ENCODE results near the gene GBP5. TPM values are rescaled to one million over a fixed set of nuclear protein-coding genes. Genes with fewer than 3 reads are reported as not detected.
"Not testable (repeated sequence)": the region's sequence is repeated elsewhere in the genome, so short reads cannot be mapped to it uniquely, and the experiment has no call there.

The GBP5 gene
- total and polyA plus RNA-seq, 4 donors: 0.78 to 3.8 (median 1.7) TPM

GRCh38 chr1:89305493-89305892 is 32.8 kb upstream of the GBP5 start:
- TF ChIP-seq HNF4G (IDR thresholded peaks at IDR 0.05) (no peak), SP1 (IDR thresholded peaks at IDR 0.05) (no peak), TAF1 (conservative IDR thresholded peaks at IDR 0.05) (no peak), ATF3 (IDR thresholded peaks at IDR 0.05) (no peak), YY1 (IDR thresholded peaks at IDR 0.05) (no peak)
- peaks cover 0 to 5% (median 2%) of the 10 kb centered on the region in 4 donors for H3K4me1 ChIP-seq (ENCODE audit: control insufficient read depth in 4 of 4, insufficient read depth in 4 of 4, low read length in 3 of 4)

GRCh38 chr1:89304572-89305230 is 32.0 kb upstream of the GBP5 start:
- no peak overlapping the region for H3K4me3 ChIP-seq (ENCODE audit: low read depth in 1 of 3, low read length in 3 of 3)
- DNase-seq (ENCODE audit: low spot score): no peak
- H3K4me1 ChIP-seq (ENCODE audit: control insufficient read depth in 4 of 4, insufficient read depth in 4 of 4, low read length in 3 of 4): peaks cover 0 to under 1% (median 0%) of the 10 kb centered on the region in 4 donors
- no peaks in the 10 kb centered on the region for H3K36me3 ChIP-seq (ENCODE audit: control insufficient read depth in 4 of 4, insufficient read depth in 3 of 4, low read depth in 1 of 4, low read length in 3 of 4)
- TF ChIP-seq JUND (IDR thresholded peaks at IDR 0.05): no peak
- no peak overlapping the region for H3K9ac ChIP-seq (ENCODE audit: low read depth in 1 of 2, low read length in 2 of 2)
- no peak overlapping the region for H3K27ac ChIP-seq (ENCODE audit: low read depth in 1 of 2, low read length in 2 of 2)
- H3K9me3 ChIP-seq (ENCODE audit: control insufficient read depth in 4 of 4, low read length in 3 of 4): no peaks in the 10 kb centered on the region
- H3K27me3 ChIP-seq (ENCODE audit: control insufficient read depth in 4 of 4, insufficient read depth in 4 of 4, low read length in 3 of 4): no peaks in the 10 kb centered on the region
- 94% methylated on average over 2 of the region's 2 CpGs for WGBS

More at GRCh38 chr1:89305493-89305892, 32.8 kb upstream of the GBP5 start:
- no peaks in the 10 kb centered on the region for H3K9me3 ChIP-seq (ENCODE audit: control insufficient read depth in 4 of 4, low read length in 3 of 4)
- DNase-seq (ENCODE audit: low spot score): no peak
- H3K4me3 ChIP-seq (ENCODE audit: low read depth in 1 of 3, low read length in 3 of 3): no peak overlapping the region
- H3K36me3 ChIP-seq (ENCODE audit: control insufficient read depth in 4 of 4, insufficient read depth in 3 of 4, low read depth in 1 of 4, low read length in 3 of 4): no peaks in the 10 kb centered on the region
- no peaks in the 10 kb centered on the region for H3K27me3 ChIP-seq (ENCODE audit: control insufficient read depth in 4 of 4, insufficient read depth in 4 of 4, low read length in 3 of 4)
- WGBS: 46% methylated on average over 2 of the region's 2 CpGs
- no peak overlapping the region for H3K27ac ChIP-seq (ENCODE audit: low read depth in 1 of 2, low read length in 2 of 2)
- no peak overlapping the region for H3K9ac ChIP-seq (ENCODE audit: low read depth in 1 of 2, low read length in 2 of 2)

GRCh38 chr1:89302697-89303332 is 30.2 kb upstream of the GBP5 start:
- Histone ChIP-seq H3K27me3 (ENCODE audit: control insufficient read depth in 4 of 4, insufficient read depth in 4 of 4, low read length in 3 of 4) (no peaks in the 10 kb centered on the region), H3K4me3 (ENCODE audit: low read depth in 1 of 3, low read length in 3 of 3) (no peak overlapping the region), H3K9me3 (ENCODE audit: control insufficient read depth in 4 of 4, low read length in 3 of 4) (no peaks in the 10 kb centered on the region), H3K9ac (ENCODE audit: low read depth in 1 of 2, low read length in 2 of 2) (no peak overlapping the region), H3K27ac (ENCODE audit: low read depth in 1 of 2, low read length in 2 of 2) (no peak overlapping the region), H3K4me1 (ENCODE audit: control insufficient read depth in 4 of 4, insufficient read depth in 4 of 4, low read length in 3 of 4) (peaks cover 0 to 4% (median 0%) of the 10 kb centered on the region in 4 donors), H3K36me3 (ENCODE audit: control insufficient read depth in 4 of 4, insufficient read depth in 3 of 4, low read depth in 1 of 4, low read length in 3 of 4) (no peaks in the 10 kb centered on the region)
- 94% methylated on average over 25 of the region's 25 CpGs for WGBS
- DNase-seq (ENCODE audit: low spot score): no peak
- TF ChIP-seq EGR1 (IDR thresholded peaks at IDR 0.05; ENCODE audit: low read depth in 2 of 2) (no peak), ZBTB33 (IDR thresholded peaks at IDR 0.05) (no peak), HNF4A (conservative IDR thresholded peaks at IDR 0.05) (no peak), RAD21 (IDR thresholded peaks at IDR 0.05) (no peak), FOXA1 (IDR thresholded peaks at IDR 0.05) (no peak), FOXA2 (IDR thresholded peaks at IDR 0.05) (no peak), TAF1 (conservative IDR thresholded peaks at IDR 0.05) (no peak), JUND (IDR thresholded peaks at IDR 0.05) (no peak)

- H3K4me3 ChIP-seq (ENCODE audit: low read depth in 1 of 3, low read length in 3 of 3); H3K9me3 ChIP-seq (ENCODE audit: control insufficient read depth in 4 of 4, low read length in 3 of 4); DNase-seq (ENCODE audit: low spot score); H3K9ac ChIP-seq (ENCODE audit: low read depth in 1 of 2, low read length in 2 of 2); H3K27ac ChIP-seq (ENCODE audit: low read depth in 1 of 2, low read length in 2 of 2); H3K27me3 ChIP-seq (ENCODE audit: control insufficient read depth in 4 of 4, insufficient read depth in 4 of 4, low read length in 3 of 4); H3K36me3 ChIP-seq (ENCODE audit: control insufficient read depth in 4 of 4, insufficient read depth in 3 of 4, low read depth in 1 of 4, low read length in 3 of 4); H3K4me1 ChIP-seq (ENCODE audit: control insufficient read depth in 4 of 4, insufficient read depth in 4 of 4, low read length in 3 of 4): not testable (repeated sequence)
- WGBS: 26% methylated on average over 3 of the region's 3 CpGs
These were observed 27.2 kb upstream of the GBP5 start for GRCh38 chr1:89299739-89300463.
